Measurements from ENCODE around the gene STK10.

GRCh38 chr5:172151661-172152210, 36.3 kb downstream of the STK10 start:
- TF ChIP-seq, protein P1, sequence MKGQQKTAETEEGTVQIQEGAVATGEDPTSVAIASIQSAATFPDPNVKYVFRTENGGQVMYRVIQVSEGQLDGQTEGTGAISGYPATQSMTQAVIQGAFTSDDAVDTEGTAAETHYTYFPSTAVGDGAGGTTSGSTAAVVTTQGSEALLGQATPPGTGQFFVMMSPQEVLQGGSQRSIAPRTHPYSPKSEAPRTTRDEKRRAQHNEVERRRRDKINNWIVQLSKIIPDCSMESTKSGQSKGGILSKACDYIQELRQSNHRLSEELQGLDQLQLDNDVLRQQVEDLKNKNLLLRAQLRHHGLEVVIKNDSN (IDR thresholded peaks at IDR 0.05; ENCODE audit: borderline replicate concordance, low read depth), result no peak
- TF ChIP-seq, protein P2, sequence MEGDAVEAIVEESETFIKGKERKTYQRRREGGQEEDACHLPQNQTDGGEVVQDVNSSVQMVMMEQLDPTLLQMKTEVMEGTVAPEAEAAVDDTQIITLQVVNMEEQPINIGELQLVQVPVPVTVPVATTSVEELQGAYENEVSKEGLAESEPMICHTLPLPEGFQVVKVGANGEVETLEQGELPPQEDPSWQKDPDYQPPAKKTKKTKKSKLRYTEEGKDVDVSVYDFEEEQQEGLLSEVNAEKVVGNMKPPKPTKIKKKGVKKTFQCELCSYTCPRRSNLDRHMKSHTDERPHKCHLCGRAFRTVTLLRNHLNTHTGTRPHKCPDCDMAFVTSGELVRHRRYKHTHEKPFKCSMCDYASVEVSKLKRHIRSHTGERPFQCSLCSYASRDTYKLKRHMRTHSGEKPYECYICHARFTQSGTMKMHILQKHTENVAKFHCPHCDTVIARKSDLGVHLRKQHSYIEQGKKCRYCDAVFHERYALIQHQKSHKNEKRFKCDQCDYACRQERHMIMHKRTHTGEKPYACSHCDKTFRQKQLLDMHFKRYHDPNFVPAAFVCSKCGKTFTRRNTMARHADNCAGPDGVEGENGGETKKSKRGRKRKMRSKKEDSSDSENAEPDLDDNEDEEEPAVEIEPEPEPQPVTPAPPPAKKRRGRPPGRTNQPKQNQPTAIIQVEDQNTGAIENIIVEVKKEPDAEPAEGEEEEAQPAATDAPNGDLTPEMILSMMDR (IDR thresholded peaks at IDR 0.05), result no peak
- TF ChIP-seq, protein P3, sequence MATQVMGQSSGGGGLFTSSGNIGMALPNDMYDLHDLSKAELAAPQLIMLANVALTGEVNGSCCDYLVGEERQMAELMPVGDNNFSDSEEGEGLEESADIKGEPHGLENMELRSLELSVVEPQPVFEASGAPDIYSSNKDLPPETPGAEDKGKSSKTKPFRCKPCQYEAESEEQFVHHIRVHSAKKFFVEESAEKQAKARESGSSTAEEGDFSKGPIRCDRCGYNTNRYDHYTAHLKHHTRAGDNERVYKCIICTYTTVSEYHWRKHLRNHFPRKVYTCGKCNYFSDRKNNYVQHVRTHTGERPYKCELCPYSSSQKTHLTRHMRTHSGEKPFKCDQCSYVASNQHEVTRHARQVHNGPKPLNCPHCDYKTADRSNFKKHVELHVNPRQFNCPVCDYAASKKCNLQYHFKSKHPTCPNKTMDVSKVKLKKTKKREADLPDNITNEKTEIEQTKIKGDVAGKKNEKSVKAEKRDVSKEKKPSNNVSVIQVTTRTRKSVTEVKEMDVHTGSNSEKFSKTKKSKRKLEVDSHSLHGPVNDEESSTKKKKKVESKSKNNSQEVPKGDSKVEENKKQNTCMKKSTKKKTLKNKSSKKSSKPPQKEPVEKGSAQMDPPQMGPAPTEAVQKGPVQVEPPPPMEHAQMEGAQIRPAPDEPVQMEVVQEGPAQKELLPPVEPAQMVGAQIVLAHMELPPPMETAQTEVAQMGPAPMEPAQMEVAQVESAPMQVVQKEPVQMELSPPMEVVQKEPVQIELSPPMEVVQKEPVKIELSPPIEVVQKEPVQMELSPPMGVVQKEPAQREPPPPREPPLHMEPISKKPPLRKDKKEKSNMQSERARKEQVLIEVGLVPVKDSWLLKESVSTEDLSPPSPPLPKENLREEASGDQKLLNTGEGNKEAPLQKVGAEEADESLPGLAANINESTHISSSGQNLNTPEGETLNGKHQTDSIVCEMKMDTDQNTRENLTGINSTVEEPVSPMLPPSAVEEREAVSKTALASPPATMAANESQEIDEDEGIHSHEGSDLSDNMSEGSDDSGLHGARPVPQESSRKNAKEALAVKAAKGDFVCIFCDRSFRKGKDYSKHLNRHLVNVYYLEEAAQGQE (IDR thresholded peaks at IDR 0.05; ENCODE audit: low read depth, low read length), result no peak
- TF ChIP-seq ELF1 (IDR thresholded peaks at IDR 0.05), result no peak
